Measurements from ENCODE around the gene C1orf56. TPM values are rescaled to one million over a fixed set of nuclear protein-coding genes. Genes with fewer than 3 reads are reported as not detected.

Gene C1orf56
- total and polyA plus RNA-seq, 2 of the 13 experiments (the other 11 are each of a cell fraction or from before 2014, with no cell fraction given): 1.5 to 3.2 TPM

- no peak for ATAC-seq
- Histone ChIP-seq H3K4me3 (replicated peaks in 1 of 3; ENCODE audit: insufficient read depth in 1 of 3, low read depth in 2 of 3, low read length in 3 of 3) (no peak overlapping the region), H3K9me3 (ENCODE audit: low read length) (no peaks in the 10 kb centered on the region), H3K4me1 (ENCODE audit: insufficient read depth, low read length) (peaks cover 32% of the 10 kb centered on the region), H3K79me2 (ENCODE audit: insufficient read depth, low read length) (peaks cover 16% of the 10 kb centered on the region), H3K36me3 (replicated peaks in 1 of 2; ENCODE audit: control insufficient read depth in 1 of 2, insufficient read depth in 2 of 2, low read length in 2 of 2) (peaks cover under 1 to 1% of the 10 kb centered on the region in 2 experiments; a peak in 1 of 5 replicates), H3K4me2 (ENCODE audit: low read depth, low read length) (no peak overlapping the region), H3K27ac (ENCODE audit: extremely low read length, insufficient read depth, low read length) (no peak overlapping the region), H4K20me1 (ENCODE audit: insufficient read depth, low read length) (no peaks in the 10 kb centered on the region), H3K27me3 (ENCODE audit: control insufficient read depth in 1 of 2, insufficient read depth in 2 of 2, low read length in 2 of 2) (0 out of 5 replicates have a peak, but pooled peaks cover 0 to 3% of the 10 kb centered on the region in 2 experiments), H2AFZ (ENCODE audit: low read length) (no peak overlapping the region), H3K9ac (ENCODE audit: insufficient read depth, low read depth, low read length) (no peak overlapping the region)
- no peak for FAIRE-seq
- POLR2A ChIA-PET: no interaction called here
- 88% methylated on average over 2 of the region's 2 CpGs for WGBS (ENCODE audit: low lambda C conversion rate)
- in situ Hi-C loops (cut with HindIII; ENCODE audit: extremely low pct_ligation_motif_present, low pct_unique_long_range_greater_than_20kb): no loop called here
- CTCF ChIA-PET (ENCODE audit: low intra/inter-chr PET ratio, low total read pairs): no interaction called here
- no TSS peak for BruUV-seq (replicated peaks)
- intact Hi-C loops (cut with micrococcal nuclease; ENCODE audit: unreplicated experiment): no loop called here
- no peak for DNase-seq (ENCODE audit: low spot score)
- TF ChIP-seq ZNF619 (CRISPR knock-in tag; IDR thresholded peaks at IDR 0.05) (no peak), YY1 (IDR thresholded peaks at IDR 0.05; ENCODE audit: insufficient read depth, insufficient replicate concordance, low read depth, low read length) (no peak), ZNF546 (CRISPR knock-in tag; conservative IDR thresholded peaks at IDR 0.05) (no peak), ZNF446 (CRISPR knock-in tag; IDR thresholded peaks at IDR 0.05) (no peak), ZNF207 (IDR thresholded peaks at IDR 0.05; ENCODE audit: borderline replicate concordance) (no peak)
- TF ChIP-seq, protein P1, sequence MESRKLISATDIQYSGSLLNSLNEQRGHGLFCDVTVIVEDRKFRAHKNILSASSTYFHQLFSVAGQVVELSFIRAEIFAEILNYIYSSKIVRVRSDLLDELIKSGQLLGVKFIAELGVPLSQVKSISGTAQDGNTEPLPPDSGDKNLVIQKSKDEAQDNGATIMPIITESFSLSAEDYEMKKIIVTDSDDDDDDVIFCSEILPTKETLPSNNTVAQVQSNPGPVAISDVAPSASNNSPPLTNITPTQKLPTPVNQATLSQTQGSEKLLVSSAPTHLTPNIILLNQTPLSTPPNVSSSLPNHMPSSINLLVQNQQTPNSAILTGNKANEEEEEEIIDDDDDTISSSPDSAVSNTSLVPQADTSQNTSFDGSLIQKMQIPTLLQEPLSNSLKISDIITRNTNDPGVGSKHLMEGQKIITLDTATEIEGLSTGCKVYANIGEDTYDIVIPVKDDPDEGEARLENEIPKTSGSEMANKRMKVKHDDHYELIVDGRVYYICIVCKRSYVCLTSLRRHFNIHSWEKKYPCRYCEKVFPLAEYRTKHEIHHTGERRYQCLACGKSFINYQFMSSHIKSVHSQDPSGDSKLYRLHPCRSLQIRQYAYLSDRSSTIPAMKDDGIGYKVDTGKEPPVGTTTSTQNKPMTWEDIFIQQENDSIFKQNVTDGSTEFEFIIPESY (CRISPR knock-in tag; IDR thresholded peaks at IDR 0.05): no peak
These were observed 14.2 kb downstream of the C1orf56 start for GRCh38 chr1:151061704-151062103.

DNA sequence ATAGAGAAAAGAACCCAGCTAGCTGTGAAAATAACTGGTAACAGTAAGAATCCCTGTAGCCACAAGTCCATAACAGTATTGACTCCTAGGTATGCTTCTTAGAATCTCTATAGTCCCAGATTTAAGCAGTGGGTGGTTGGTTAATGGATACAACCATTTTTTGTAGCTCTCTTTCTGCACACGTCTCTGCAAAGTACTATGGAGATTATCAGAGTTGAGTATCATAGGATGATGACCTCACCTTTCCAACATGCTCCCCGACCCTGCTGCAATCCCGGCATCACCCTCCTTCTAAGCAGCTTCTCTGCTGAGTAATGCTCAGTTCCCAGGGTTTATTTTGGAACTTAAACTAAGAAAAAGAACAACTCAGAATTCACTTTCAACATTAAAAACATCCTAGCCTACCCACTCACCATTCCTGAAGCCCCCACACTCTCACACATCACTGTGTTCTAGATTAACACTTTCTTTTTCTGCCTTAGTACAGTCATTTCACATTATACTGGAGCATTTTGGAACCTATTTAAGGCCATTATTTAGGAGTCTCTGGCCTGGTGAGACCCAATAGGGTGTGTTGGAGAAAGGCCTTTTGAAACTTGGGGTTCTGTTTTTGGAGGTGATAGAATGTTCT is 15.3 kb downstream of the C1orf56 start:
- peaks cover 12% of the 10 kb centered on the region for H3K79me2 ChIP-seq (ENCODE audit: insufficient read depth, low read length)
- H3K9ac ChIP-seq (ENCODE audit: insufficient read depth, low read depth, low read length): no peak overlapping the region
- no peak overlapping the region for H3K4me3 ChIP-seq (replicated peaks in 1 of 3; ENCODE audit: insufficient read depth in 1 of 3, low read depth in 2 of 3, low read length in 3 of 3)
- CTCF ChIA-PET (ENCODE audit: low intra/inter-chr PET ratio, low total read pairs): no interaction called here
- H3K36me3 ChIP-seq (replicated peaks in 1 of 2; ENCODE audit: control insufficient read depth in 1 of 2, insufficient read depth in 2 of 2, low read length in 2 of 2): no peaks in the 10 kb centered on the region
- H3K4me1 ChIP-seq (ENCODE audit: insufficient read depth, low read length): peaks cover 20% of the 10 kb centered on the region
- H3K9me3 ChIP-seq (ENCODE audit: low read length): no peaks in the 10 kb centered on the region
- 0 out of 5 replicates have a peak, but pooled peaks cover 0 to 3% of the 10 kb centered on the region in 2 experiments for H3K27me3 ChIP-seq (ENCODE audit: control insufficient read depth in 1 of 2, insufficient read depth in 2 of 2, low read length in 2 of 2)
- no peaks in the 10 kb centered on the region for H4K20me1 ChIP-seq (ENCODE audit: insufficient read depth, low read length)
- no peak for DNase-seq (ENCODE audit: low spot score)
- no peak overlapping the region for H3K27ac ChIP-seq (ENCODE audit: extremely low read length, insufficient read depth, low read length)
- POLR2A ChIA-PET: no interaction called here
- FAIRE-seq: no peak
- H2AFZ ChIP-seq (ENCODE audit: low read length): no peak overlapping the region
- WGBS (ENCODE audit: low lambda C conversion rate): 15% methylated on average over 3 of the region's 3 CpGs
- intact Hi-C loops (cut with micrococcal nuclease; ENCODE audit: unreplicated experiment) (no loop called here), in situ Hi-C loops (cut with HindIII; ENCODE audit: extremely low pct_ligation_motif_present, low pct_unique_long_range_greater_than_20kb) (no loop called here)
- TF ChIP-seq ZNF891 (CRISPR knock-in tag; IDR thresholded peaks at IDR 0.05): no peak
- no peak for TF ChIP-seq KLF12 (CRISPR knock-in tag; IDR thresholded peaks at IDR 0.05; ENCODE audit: borderline replicate concordance)
- no peak for TF ChIP-seq NONO (IDR thresholded peaks at IDR 0.05)
- TF ChIP-seq NONO (CRISPR knock-in tag; conservative IDR thresholded peaks at IDR 0.05): no peak
- no peak for TF ChIP-seq ZFP41 (CRISPR knock-in tag; IDR thresholded peaks at IDR 0.05; ENCODE audit: borderline replicate concordance)
- TF ChIP-seq ATF7 (IDR thresholded peaks at IDR 0.05): peak; percentile 48
- TF ChIP-seq ATF7 (CRISPR knock-in tag; IDR thresholded peaks at IDR 0.05): no peak
- TF ChIP-seq ZNF234 (CRISPR knock-in tag; conservative IDR thresholded peaks at IDR 0.05): no peak
- BruUV-seq (replicated peaks): no TSS peak
- no peak for ATAC-seq
- no peak overlapping the region for H3K4me2 ChIP-seq (ENCODE audit: low read depth, low read length)
